Activated T-cell treated with anti-CD3 and anti-CD28 coated beads, Interleukin-2, amount 50 U/mL, for 24 hours (primary cell): ENCODE data around the gene PTPRF.
A peak's percentile ranks its signal among the peaks of the same experiment; 100 is the strongest.
"Not testable (repeated sequence)": the region's sequence is repeated elsewhere in the genome, so short reads cannot be mapped to it uniquely, and the experiment has no call there.

Experiments
- DNase-seq: peaks from one replicate; pipeline ENCODE4 v3.0.0-alpha.2; 2020
- H3K27ac Mint-ChIP-seq: 2 replicates; pipeline ENCODE4 v1.8.0; 2020; ENCODE audit warnings: mild to moderate bottlenecking, mixed read lengths
- H3K27me3 Mint-ChIP-seq: 2 replicates; pipeline ENCODE4 v1.8.0; 2020; ENCODE audit warnings: mixed read lengths
- H3K36me3 Mint-ChIP-seq: 2 replicates; pipeline ENCODE4 v1.8.0; 2020; ENCODE audit warnings: low read depth, mixed read lengths
- H3K4me1 Mint-ChIP-seq: 2 replicates; pipeline ENCODE4 v1.8.0; 2020; ENCODE audit warnings: low read depth, mixed read lengths
- H3K4me3 Mint-ChIP-seq: 2 replicates; pipeline ENCODE4 v1.8.0; 2020; ENCODE audit warnings: mild to moderate bottlenecking, moderate library complexity, mixed read lengths
- H3K9me3 Mint-ChIP-seq: 2 replicates; pipeline ENCODE4 v1.8.0; 2020; ENCODE audit warnings: mixed read lengths

The PTPRF gene

DNA sequence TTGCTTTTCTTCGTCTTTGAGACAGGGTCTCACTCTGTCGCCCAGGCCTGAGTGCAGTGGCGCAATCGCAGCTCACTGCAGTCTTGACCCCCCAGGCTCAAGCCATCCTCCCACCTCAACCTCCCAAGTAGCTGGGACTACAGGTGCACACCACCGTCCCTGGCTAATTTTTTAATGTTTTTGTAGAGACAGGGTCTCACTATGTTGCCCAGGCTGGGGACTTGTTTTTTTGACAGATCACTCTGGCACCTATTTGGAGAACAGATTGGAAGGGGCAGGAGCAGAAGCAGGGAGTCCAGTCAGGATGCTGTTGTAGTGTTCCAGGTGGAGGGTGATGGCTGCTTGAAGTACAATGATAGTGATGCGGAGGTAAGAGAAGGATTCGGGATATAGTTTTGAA, 106.6 kb downstream of the PTPRF start:
- DNase-seq, result no peak
- peaks cover 1% of the 10 kb centered on the region for H3K27me3 Mint-ChIP-seq
- H3K4me1 Mint-ChIP-seq, result no peaks in the 10 kb centered on the region
- no peaks in the 10 kb centered on the region for H3K36me3 Mint-ChIP-seq
- H3K27ac Mint-ChIP-seq, result no peak overlapping the region
- H3K4me3 Mint-ChIP-seq, result no peak overlapping the region
- H3K9me3 Mint-ChIP-seq, result no peaks in the 10 kb centered on the region

DNA sequence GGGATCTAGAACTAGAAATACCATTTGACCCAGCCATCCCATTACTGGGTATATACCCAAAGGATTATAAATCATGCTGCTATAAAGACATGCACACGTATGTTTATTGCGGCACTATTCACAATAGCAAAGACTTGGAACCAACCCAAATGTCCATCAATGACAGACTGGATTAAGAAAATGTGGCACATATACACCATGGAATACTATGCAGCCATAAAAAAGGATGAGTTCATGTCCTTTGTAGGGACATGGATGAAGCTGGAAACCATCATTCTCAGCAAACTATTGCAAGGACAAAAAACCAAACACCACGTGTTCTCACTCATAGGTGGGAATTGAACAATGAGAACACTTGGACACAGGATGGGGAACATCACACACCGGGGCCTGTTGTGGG, 107.7 kb downstream of the PTPRF start:
- not testable (repeated sequence) for H3K4me1 Mint-ChIP-seq, H3K27me3 Mint-ChIP-seq, H3K4me3 Mint-ChIP-seq, DNase-seq, H3K36me3 Mint-ChIP-seq, H3K9me3 Mint-ChIP-seq, H3K27ac Mint-ChIP-seq

DNA sequence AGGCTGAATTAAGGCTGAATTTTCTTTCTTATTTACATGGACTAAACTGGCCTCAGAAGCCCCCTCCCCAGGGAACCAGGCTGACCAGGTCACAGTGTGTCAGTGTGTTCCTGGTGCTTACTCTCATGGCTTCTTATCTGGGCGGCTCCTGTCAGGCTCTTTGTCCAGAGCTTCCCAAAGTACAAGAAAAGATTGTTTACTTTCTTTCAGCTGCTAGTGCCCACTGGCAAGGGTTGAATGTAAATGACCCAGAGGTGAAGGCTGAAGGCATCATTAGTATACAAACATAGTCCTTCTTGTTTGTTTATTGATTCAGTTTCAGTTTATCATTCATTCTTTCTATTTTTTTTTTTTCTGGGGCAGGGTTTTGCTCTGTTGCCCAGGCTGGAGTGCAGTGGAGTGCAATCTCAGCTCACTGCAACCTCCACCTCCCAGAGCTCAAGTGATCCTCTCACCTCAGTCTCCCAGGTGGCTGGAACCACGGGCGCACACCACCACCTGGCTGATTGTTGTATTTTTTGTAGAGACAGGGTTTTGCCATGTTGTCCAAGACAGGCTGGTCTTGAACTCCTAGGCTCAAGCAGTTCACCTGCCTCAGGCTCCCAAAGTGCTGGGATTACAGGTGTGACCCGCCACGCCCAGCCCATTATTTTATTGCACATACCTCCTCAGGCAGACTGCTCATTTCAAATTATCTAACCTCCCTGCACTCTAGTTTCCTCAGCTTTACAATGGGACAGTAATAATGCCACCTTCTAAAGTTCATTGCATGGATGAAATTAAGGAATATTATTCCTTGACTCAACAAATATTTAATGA, 109.5 kb downstream of the PTPRF start:
- Mint-ChIP-seq H3K27ac (no peak overlapping the region), H3K27me3 (no peaks in the 10 kb centered on the region), H3K36me3 (no peaks in the 10 kb centered on the region), H3K4me1 (no peaks in the 10 kb centered on the region), H3K4me3 (no peak overlapping the region), H3K9me3 (no peaks in the 10 kb centered on the region)
- DNase-seq, result no peak

DNA sequence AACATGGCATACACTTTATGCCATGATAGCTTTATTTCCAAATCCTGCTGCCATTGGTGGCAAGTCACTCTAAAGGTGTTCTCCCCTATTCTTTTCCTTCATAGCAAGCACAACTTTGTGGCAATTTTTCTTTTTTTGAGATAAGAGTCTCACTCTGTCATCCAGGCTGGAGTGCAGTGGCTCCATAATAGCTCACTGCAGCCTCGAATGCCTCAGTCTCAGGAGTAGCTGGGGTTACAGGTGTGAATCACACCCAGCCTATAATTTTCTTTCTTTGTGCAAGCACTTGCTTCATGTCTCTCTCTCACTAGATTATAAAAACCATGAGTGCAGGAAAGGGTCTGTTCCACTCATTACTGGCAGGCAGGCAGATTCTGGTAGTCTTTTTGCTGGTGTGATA, 113.9 kb downstream of the PTPRF start:
- Mint-ChIP-seq H3K27me3 (no peaks in the 10 kb centered on the region), H3K9me3 (no peaks in the 10 kb centered on the region), H3K36me3 (no peaks in the 10 kb centered on the region), H3K4me3 (no peak overlapping the region), H3K27ac (no peak overlapping the region), H3K4me1 (peaks cover 4% of the 10 kb centered on the region)
- DNase-seq, result no peak

DNA sequence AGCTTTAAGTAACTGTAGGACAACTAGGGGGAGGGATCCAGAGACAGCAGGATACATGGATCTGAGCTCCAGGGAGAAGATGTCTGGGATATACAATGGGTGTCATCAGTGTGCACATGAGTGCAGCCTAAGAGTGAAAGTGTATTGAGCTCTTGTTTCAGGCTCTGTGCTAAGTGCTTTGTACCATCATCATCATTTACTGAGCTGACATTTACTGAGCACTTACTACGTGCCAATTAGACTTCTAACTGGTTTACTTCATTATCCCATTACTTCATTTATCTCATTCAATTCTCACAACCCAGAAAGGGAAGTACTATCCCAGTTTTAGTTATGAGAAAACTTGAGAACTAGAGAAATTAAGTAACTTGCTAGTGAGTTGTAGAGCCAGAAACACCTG, 114.8 kb downstream of the PTPRF start:
- no peak overlapping the region for H3K4me3 Mint-ChIP-seq
- no peaks in the 10 kb centered on the region for H3K27me3 Mint-ChIP-seq
- peaks cover 4% of the 10 kb centered on the region for H3K36me3 Mint-ChIP-seq
- peaks cover 4% of the 10 kb centered on the region for H3K4me1 Mint-ChIP-seq
- DNase-seq, result no peak
- H3K9me3 Mint-ChIP-seq, result no peaks in the 10 kb centered on the region
- no peak overlapping the region for H3K27ac Mint-ChIP-seq

DNA sequence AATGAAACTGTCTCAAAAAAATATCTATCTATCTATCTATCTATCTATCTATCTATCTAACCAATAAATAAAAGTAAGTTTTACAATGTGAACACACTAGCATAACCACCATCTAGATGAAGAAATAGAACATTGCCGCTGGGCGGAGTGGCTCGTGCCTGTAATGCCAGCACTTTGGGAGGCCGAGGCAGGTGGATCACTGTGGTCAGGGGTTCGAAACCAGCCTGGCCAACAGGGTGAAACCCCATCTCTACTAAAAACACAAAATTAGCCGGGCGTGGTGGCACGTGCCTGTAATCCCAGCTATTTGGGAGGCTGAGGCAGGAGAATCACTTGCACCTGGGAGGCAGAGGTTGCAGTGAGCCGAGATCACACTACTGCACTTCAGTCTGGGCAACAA, 116.6 kb downstream of the PTPRF start:
- H3K4me3 Mint-ChIP-seq, H3K27ac Mint-ChIP-seq, H3K27me3 Mint-ChIP-seq, DNase-seq, H3K9me3 Mint-ChIP-seq: not testable (repeated sequence)
- peaks cover 20% of the 10 kb centered on the region for H3K4me1 Mint-ChIP-seq
- H3K36me3 Mint-ChIP-seq, result peaks cover 11% of the 10 kb centered on the region

DNA sequence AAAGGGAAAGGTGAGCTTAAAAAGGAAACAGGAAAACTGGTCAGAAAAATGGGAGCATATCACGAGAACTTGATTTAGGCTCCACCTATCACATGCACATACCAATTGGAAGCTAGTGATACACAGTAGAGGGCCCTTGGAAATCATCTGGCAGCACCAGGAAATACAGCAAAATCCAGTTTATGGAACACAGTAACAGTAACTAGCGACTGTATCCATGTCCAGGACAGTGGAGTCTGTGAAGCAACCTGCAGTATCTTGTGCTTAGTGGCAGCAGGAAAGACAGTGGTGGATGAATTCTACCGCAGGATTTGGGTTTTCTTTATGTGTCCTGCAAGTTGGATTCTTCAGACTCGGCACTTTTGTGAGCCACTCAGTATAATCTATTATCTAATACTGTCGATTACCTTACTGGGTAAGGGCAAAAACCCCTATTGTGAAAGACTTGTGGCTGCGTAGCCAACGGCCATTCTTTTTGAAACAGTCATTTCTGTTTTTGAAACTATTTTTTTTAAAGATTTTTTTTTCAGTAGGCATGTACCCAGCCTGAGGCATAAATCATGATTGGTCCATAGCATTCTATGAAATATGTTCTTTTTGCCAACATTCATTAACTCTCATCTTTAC, 117.7 kb downstream of the PTPRF start:
- peak overlapping the region; percentile 99 for H3K4me3 Mint-ChIP-seq
- no peaks in the 10 kb centered on the region for H3K27me3 Mint-ChIP-seq
- H3K9me3 Mint-ChIP-seq, result no peaks in the 10 kb centered on the region
- H3K27ac Mint-ChIP-seq, result no peak overlapping the region
- H3K36me3 Mint-ChIP-seq, result peaks cover 15% of the 10 kb centered on the region
- no peak for DNase-seq
- H3K4me1 Mint-ChIP-seq, result peaks cover 24% of the 10 kb centered on the region

DNA sequence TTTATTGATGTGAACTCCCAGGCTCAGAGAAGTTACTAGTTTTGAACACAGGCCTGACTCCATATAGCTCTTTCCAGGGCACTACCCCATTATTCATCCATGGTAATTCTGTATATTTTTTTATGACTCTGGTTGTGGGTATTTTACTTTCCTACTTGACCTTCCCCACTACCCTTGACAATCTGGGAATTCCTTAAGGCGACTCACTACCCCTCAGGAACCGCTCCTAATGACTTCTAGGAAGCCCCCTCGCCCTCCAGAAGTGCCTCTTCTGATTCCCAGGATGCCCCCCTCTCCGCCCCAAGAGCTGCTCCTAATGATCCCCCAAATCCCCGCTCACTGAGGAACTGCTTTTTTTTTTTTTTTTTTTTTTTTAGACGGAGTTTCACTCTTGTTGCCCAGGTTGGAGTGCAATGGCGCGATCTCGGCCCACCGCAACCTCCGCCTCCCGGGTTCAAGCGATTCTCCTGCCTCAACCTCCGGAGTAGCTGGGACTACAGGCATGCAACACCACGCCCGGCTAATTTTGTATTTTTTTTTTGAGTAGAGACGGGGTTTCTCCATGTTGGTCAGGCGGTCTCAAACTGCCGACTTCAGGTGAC, 118.3 kb downstream of the PTPRF start:
- H3K9me3 Mint-ChIP-seq, result no peaks in the 10 kb centered on the region
- peaks cover 28% of the 10 kb centered on the region for H3K4me1 Mint-ChIP-seq
- H3K36me3 Mint-ChIP-seq, result peaks cover 21% of the 10 kb centered on the region
- peak overlapping the region; percentile 99 for H3K4me3 Mint-ChIP-seq
- no peak for DNase-seq
- no peaks in the 10 kb centered on the region for H3K27me3 Mint-ChIP-seq
- peak overlapping the region; percentile 99 for H3K27ac Mint-ChIP-seq

DNA sequence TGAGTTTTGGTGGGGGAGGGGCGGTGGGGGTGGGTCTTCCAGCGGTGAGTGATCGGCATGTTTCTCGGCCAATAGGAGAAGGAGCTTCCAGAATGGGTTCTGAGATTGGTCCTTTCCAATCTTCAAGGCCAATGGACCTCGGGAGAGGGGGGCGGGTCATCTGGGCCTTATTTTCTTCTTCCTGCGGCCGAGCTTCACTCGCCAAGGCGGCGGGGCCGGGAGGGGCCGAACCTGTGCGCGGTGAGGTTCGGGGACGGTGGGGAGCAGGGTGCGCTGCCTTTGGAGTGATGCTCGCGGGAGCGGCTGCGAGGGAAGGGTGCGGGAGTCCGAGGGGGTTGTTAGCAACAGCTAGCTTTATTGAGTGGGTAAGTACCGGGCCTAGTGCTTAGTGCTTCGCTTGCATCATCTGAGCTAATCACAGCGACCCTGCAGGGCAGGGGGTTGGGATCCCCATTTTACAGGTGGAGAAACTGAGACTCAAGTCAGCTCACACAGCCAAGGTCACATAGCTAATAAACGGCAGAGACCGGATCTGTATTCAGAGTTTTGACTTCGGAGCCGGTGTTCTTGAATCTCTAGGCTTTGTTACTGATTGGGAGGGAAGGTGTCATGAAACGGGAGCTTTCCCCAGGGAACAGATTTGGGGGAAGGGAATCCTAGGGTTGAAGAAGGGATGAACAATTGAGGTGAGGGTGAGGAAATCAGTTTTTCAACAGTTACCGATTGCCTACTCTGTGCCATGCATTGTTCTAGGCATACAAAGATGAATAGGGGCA, 119.8 kb downstream of the PTPRF start:
- peak; percentile 91 for DNase-seq
- no peaks in the 10 kb centered on the region for H3K27me3 Mint-ChIP-seq
- H3K9me3 Mint-ChIP-seq, result no peaks in the 10 kb centered on the region
- peaks cover 36% of the 10 kb centered on the region for H3K36me3 Mint-ChIP-seq
- peak overlapping the region; percentile 99 for H3K27ac Mint-ChIP-seq
- peaks cover 35% of the 10 kb centered on the region for H3K4me1 Mint-ChIP-seq
- H3K4me3 Mint-ChIP-seq, result peak overlapping the region; percentile 99

DNA sequence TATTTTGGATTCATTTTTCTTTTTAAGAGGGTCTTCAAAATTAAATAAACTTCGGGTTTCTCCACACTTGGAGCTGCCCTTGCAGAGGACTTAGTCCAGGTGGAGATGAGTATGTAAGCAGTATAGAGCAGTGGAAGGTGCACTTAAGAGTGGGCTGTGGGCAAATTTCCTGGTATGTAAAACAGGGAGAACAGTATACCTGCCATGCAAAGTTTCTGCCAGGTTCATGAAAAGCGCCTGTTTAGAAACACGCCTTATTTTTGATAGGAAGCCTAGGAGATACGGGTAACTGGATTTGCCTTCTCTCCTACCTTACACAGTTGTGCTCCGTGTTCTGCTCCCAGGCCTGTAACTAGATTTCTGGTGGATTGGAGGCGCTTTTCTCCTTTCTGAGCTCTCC, 120.5 kb downstream of the PTPRF start:
- no peaks in the 10 kb centered on the region for H3K27me3 Mint-ChIP-seq
- H3K9me3 Mint-ChIP-seq, result no peaks in the 10 kb centered on the region
- peak overlapping the region; percentile 63 for H3K27ac Mint-ChIP-seq
- peak overlapping the region; percentile 99 for H3K4me3 Mint-ChIP-seq
- H3K4me1 Mint-ChIP-seq, result peaks cover 35% of the 10 kb centered on the region
- H3K36me3 Mint-ChIP-seq, result peaks cover 43% of the 10 kb centered on the region
- DNase-seq, result no peak

DNA sequence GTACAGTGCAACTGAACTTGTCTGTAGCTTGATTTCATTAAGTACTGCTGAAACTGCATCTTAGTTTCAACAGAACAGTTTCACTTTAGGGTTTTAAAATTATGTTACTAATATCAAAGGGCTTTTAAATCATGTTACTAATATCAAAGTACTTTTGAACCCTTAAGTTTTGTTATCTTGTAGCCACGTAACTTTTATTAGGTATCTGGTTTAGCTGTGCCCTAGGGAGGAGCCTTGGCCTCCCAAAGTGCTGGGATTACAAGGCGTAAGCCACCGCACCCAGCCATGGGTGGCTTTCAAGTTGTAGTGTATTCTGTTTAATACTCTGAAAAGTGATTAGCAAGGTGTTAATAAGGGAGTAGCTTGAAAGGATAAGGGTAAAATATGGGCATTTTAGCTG, 121.2 kb downstream of the PTPRF start:
- peak overlapping the region; percentile 99 for H3K4me3 Mint-ChIP-seq
- no peak for DNase-seq
- H3K27ac Mint-ChIP-seq, result peak overlapping the region; percentile 63

DNA sequence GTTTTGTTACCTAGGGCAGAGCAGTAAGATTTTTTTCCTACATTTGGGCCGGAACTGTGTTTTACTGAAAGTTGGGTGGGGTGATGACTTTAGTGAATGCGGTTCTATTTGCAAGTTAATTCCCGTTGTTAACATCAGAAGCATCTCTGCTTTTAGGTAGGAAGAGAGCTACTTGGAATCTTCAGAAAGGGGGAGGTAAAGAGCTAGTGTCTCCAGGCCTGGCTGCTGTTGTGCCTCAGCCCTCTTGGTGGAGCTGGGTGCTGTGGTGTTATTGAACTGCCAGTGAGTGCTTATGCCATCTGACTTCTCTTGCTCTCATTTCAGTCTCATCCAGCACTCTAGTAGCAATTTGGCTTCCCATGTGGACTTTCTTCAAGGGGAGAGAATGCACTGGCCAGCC, 122.7 kb downstream of the PTPRF start:
- Mint-ChIP-seq H3K4me1 (peaks cover 35% of the 10 kb centered on the region), H3K36me3 (peaks cover 65% of the 10 kb centered on the region), H3K9me3 (no peaks in the 10 kb centered on the region), H3K27me3 (no peaks in the 10 kb centered on the region), H3K4me3 (no peak overlapping the region), H3K27ac (peak overlapping the region; percentile 30)
- DNase-seq, result no peak

More for the DNA sequence above, 121.2 kb downstream of the PTPRF start:
- no peaks in the 10 kb centered on the region for H3K9me3 Mint-ChIP-seq
- peaks cover 50% of the 10 kb centered on the region for H3K36me3 Mint-ChIP-seq
- H3K4me1 Mint-ChIP-seq, result peaks cover 35% of the 10 kb centered on the region
- no peaks in the 10 kb centered on the region for H3K27me3 Mint-ChIP-seq

DNA sequence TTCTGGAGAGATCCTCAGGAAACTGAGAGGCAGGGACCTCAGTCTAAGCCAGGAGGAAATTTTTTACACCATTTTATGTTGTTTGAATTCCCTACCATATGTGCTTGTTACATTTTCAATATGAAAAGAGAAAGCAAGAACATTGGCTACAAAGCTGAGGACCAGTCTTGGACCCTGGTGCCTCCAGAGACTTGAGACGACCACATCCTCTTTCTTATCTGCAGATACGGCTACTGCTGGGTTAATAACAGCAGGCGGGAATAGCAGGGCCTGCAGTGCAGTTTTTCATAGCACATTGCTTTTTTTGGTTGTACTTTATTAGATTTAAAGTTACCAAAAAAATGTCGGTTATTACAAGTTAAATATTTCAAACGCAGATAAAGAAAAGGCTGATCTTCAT, 123.2 kb downstream of the PTPRF start:
- DNase-seq, result no peak
- no peaks in the 10 kb centered on the region for H3K27me3 Mint-ChIP-seq
- H3K4me1 Mint-ChIP-seq, result peaks cover 32% of the 10 kb centered on the region
- no peak overlapping the region for H3K4me3 Mint-ChIP-seq
- peak overlapping the region; percentile 30 for H3K27ac Mint-ChIP-seq
- H3K36me3 Mint-ChIP-seq, result peaks cover 69% of the 10 kb centered on the region
- no peaks in the 10 kb centered on the region for H3K9me3 Mint-ChIP-seq

DNA sequence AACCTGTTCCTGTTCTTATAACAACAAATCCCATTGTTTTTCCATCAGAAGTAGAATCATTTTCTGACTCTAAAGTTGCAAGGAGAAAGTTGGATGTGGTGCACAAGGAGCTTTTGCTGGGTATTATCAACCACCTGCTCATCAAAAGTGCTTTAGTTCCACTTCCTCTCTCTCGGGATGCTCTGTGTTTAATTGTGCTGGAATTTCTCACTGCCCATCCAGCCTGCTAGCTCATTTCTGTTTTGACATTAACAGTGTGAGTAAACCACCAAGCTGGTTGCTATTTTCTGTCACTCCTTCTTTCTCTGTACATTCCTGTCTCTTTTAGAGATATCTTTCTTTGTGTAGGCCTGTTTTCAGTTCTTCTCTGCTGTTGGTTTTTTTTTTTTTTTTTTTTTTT, 125.3 kb downstream of the PTPRF start:
- no peak for DNase-seq
- Mint-ChIP-seq H3K4me3 (no peak overlapping the region), H3K27me3 (no peaks in the 10 kb centered on the region), H3K27ac (no peak overlapping the region), H3K9me3 (no peaks in the 10 kb centered on the region), H3K4me1 (peaks cover 32% of the 10 kb centered on the region), H3K36me3 (peaks cover 80% of the 10 kb centered on the region)
